SK-N-SH treated with all-trans-retinoic acid at 6 μM for 48 hours (cell line): ENCODE results near the gene ABCA7.
A peak's percentile ranks its signal among the peaks of the same experiment; 100 is the strongest.

Experiments
- ATAC-seq: fragments of 200-7000 bp; cut with Tn5 transposase; 3 replicates; pipeline ENCODE4 v1.9.1; 2020; ENCODE audit warnings: mild to moderate bottlenecking, moderate library complexity
- ARNTL ChIP-seq: fragments of 450-650 bp; formaldehyde crosslinking; IDR thresholded peaks from 2 replicates; pipeline ENCODE4 v1.5.0; 2020; ENCODE audit warnings: low read depth, mild to moderate bottlenecking, moderate library complexity, borderline replicate concordance
- BACH2 ChIP-seq: fragments of 250-450 bp; sonication (Bioruptor Pico); IDR thresholded peaks from 2 replicates; pipeline ENCODE4 v1.9.0; 2021; ENCODE audit warnings: mild to moderate bottlenecking, borderline replicate concordance
- CSDC2 ChIP-seq: fragments of 250-450 bp; sonication (Bioruptor Pico); IDR thresholded peaks from 2 replicates; pipeline ENCODE4 v1.5.0; 2020; ENCODE audit warnings: mild to moderate bottlenecking, moderate library complexity
- ESRRG ChIP-seq: fragments of 250-450 bp; sonication (Bioruptor Pico); IDR thresholded peaks from 2 replicates; pipeline ENCODE4 v1.6.1; 2021; ENCODE audit warnings: mild to moderate bottlenecking
- GLIS3 ChIP-seq: fragments of 250-450 bp; sonication (Bioruptor Pico); IDR thresholded peaks from 2 replicates; pipeline ENCODE4 v1.5.0; 2020; ENCODE audit warnings: mild to moderate bottlenecking, moderate library complexity
- ISL1 ChIP-seq: fragments of 250-450 bp; sonication (Bioruptor Pico); IDR thresholded peaks from 2 replicates; pipeline ENCODE4 v2.1.2; 2022; ENCODE audit warnings: mild to moderate bottlenecking, moderate library complexity
- OSR1 ChIP-seq: fragments of 250-450 bp; sonication (Bioruptor Pico); IDR thresholded peaks from 2 replicates; pipeline ENCODE4 v1.8.0; 2022; ENCODE audit warnings: moderate library complexity, mild to moderate bottlenecking, inconsistent platforms
- PPARA ChIP-seq: fragments of 250-450 bp; sonication (Bioruptor Pico); IDR thresholded peaks from 2 replicates; pipeline ENCODE4 v1.5.0; 2020; ENCODE audit warnings: mild to moderate bottlenecking, borderline replicate concordance
- RARB ChIP-seq: fragments of 250-450 bp; sonication (Bioruptor Pico); IDR thresholded peaks from 2 replicates; pipeline ENCODE4 v1.8.0; 2021; ENCODE audit warnings: mild to moderate bottlenecking, moderate library complexity
- SNAI2 ChIP-seq: fragments of 250-450 bp; sonication (Bioruptor Pico); IDR thresholded peaks from 2 replicates; pipeline ENCODE4 v1.5.0; 2020; ENCODE audit warnings: mild to moderate bottlenecking, moderate library complexity
- TCF4 ChIP-seq: fragments of 250-450 bp; sonication (Bioruptor Pico); IDR thresholded peaks from 2 replicates; pipeline ENCODE4 v1.8.0; 2021; ENCODE audit warnings: mild to moderate bottlenecking, moderate library complexity, borderline replicate concordance
- TOX ChIP-seq: fragments of 250-450 bp; sonication (Bioruptor Pico); IDR thresholded peaks from 2 replicates; pipeline ENCODE4 v1.8.0; 2021; ENCODE audit warnings: mild to moderate bottlenecking, moderate library complexity, borderline replicate concordance
- ZC3H10 ChIP-seq: fragments of 250-450 bp; sonication (Bioruptor Pico); IDR thresholded peaks from 2 replicates; pipeline ENCODE4 v1.5.1; 2021; ENCODE audit warnings: mild to moderate bottlenecking, moderate library complexity
- ZFP3 ChIP-seq: fragments of 250-450 bp; sonication (Bioruptor Pico); IDR thresholded peaks from 2 replicates; pipeline ENCODE4 v1.5.0; 2020; ENCODE audit warnings: mild to moderate bottlenecking, moderate library complexity
- ZFP30 ChIP-seq: fragments of 450-650 bp; formaldehyde crosslinking; IDR thresholded peaks from 2 replicates; pipeline ENCODE4 v1.5.0; 2022; ENCODE audit warnings: mild to moderate bottlenecking, moderate library complexity
- ZNF565 ChIP-seq: fragments of 450-650 bp; formaldehyde crosslinking; conservative IDR thresholded peaks from 2 replicates; pipeline ENCODE4 v1.5.0; 2020; ENCODE audit warnings: low read depth, mild to moderate bottlenecking, moderate library complexity
- ZNF70 ChIP-seq: fragments of 450-650 bp; formaldehyde crosslinking; IDR thresholded peaks from 2 replicates; pipeline ENCODE4 v1.5.0; 2020; ENCODE audit warnings: mild to moderate bottlenecking, moderate library complexity
- ZNF8 ChIP-seq: fragments of 450-650 bp; formaldehyde crosslinking; IDR thresholded peaks from 2 replicates; pipeline ENCODE4 v1.5.0; 2020; ENCODE audit warnings: mild to moderate bottlenecking, moderate library complexity
- TF ChIP-seq, protein P1 (sequence below): fragments of 250-450 bp; sonication (Bioruptor Pico); IDR thresholded peaks from 2 replicates; pipeline ENCODE4 v1.5.1; 2021; ENCODE audit warnings: mild to moderate bottlenecking, moderate library complexity
- TF ChIP-seq, protein P2 (sequence below): fragments of 250-450 bp; sonication (Bioruptor Pico); IDR thresholded peaks from 2 replicates; pipeline ENCODE4 v1.8.0; 2020; ENCODE audit warnings: mild to moderate bottlenecking, moderate library complexity, borderline replicate concordance
- TF ChIP-seq, protein P3 (sequence below): fragments of 250-450 bp; sonication (Bioruptor Pico); IDR thresholded peaks from 2 replicates; pipeline ENCODE4 v1.5.0; 2020; ENCODE audit warnings: mild to moderate bottlenecking, moderate library complexity
- TF ChIP-seq, protein P4 (sequence below): fragments of 250-450 bp; sonication (Bioruptor Pico); IDR thresholded peaks from 2 replicates; pipeline ENCODE4 v1.5.1; 2020; ENCODE audit warnings: low read depth, mild to moderate bottlenecking, moderate library complexity
- TF ChIP-seq, protein P5 (sequence below): fragments of 250-450 bp; sonication (Bioruptor Pico); IDR thresholded peaks from 2 replicates; pipeline ENCODE4 v1.8.0; 2021; ENCODE audit warnings: low read depth, mild to moderate bottlenecking, moderate library complexity, borderline replicate concordance

ABCA7 gene, protein sequence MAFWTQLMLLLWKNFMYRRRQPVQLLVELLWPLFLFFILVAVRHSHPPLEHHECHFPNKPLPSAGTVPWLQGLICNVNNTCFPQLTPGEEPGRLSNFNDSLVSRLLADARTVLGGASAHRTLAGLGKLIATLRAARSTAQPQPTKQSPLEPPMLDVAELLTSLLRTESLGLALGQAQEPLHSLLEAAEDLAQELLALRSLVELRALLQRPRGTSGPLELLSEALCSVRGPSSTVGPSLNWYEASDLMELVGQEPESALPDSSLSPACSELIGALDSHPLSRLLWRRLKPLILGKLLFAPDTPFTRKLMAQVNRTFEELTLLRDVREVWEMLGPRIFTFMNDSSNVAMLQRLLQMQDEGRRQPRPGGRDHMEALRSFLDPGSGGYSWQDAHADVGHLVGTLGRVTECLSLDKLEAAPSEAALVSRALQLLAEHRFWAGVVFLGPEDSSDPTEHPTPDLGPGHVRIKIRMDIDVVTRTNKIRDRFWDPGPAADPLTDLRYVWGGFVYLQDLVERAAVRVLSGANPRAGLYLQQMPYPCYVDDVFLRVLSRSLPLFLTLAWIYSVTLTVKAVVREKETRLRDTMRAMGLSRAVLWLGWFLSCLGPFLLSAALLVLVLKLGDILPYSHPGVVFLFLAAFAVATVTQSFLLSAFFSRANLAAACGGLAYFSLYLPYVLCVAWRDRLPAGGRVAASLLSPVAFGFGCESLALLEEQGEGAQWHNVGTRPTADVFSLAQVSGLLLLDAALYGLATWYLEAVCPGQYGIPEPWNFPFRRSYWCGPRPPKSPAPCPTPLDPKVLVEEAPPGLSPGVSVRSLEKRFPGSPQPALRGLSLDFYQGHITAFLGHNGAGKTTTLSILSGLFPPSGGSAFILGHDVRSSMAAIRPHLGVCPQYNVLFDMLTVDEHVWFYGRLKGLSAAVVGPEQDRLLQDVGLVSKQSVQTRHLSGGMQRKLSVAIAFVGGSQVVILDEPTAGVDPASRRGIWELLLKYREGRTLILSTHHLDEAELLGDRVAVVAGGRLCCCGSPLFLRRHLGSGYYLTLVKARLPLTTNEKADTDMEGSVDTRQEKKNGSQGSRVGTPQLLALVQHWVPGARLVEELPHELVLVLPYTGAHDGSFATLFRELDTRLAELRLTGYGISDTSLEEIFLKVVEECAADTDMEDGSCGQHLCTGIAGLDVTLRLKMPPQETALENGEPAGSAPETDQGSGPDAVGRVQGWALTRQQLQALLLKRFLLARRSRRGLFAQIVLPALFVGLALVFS (N-terminal part only)

DNA sequence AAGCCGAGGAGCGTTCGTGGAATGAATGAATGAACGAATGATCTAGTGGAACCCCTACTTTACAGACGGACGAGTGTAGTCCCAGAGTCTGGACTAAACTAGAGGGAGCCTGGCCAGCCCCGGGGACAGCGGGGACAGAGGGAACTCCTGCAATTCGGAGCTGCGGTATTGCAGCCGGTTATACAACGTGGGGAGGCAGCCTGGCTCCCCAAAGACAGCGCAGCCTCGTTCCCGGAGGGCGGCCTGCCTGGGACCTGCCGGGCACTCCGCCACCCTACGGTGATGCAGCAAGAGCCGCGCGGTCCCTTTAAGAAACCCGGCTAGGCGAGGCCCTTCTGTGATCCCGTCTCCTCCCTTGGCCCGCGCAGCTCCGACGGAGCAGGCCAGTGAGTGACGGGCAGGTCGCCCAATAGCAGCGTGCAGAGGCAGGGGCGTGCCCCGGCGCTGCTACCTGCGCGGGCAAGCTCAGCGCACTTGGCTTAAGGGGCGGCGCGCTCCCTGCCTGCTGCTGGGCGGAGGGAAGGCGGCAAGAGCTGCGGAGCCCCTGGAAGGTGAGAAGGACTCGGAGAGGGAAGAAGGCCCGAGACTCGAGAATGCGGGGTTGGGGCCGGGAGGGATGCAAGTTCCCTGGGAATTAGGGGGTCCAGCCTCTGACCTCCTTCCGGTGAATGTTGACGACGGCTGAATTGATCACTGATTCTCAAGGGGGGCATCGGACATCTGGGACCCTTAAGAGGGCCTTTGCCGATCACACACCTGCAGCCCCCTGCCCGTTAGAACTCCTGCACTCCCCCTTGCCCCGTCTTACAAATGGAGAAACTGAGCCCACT, at the start of gene ABCA7:
Gene ABCA7 (plus strand): TSS at position 462 of the 830 bp plus-strand sequence. CDS start 1,255 bp downstream, outside the sequence.
- ATAC-seq = peak; percentile 83
- TF ChIP-seq, protein P1, sequence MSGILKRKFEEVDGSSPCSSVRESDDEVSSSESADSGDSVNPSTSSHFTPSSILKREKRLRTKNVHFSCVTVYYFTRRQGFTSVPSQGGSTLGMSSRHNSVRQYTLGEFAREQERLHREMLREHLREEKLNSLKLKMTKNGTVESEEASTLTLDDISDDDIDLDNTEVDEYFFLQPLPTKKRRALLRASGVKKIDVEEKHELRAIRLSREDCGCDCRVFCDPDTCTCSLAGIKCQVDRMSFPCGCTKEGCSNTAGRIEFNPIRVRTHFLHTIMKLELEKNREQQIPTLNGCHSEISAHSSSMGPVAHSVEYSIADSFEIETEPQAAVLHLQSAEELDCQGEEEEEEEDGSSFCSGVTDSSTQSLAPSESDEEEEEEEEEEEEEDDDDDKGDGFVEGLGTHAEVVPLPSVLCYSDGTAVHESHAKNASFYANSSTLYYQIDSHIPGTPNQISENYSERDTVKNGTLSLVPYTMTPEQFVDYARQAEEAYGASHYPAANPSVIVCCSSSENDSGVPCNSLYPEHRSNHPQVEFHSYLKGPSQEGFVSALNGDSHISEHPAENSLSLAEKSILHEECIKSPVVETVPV (CRISPR knock-in tag) = 0 out of 2 replicates have a peak, but pooled peaks have one; percentile 23
- TF ChIP-seq ZC3H10 (CRISPR knock-in tag) (peak; percentile 84), GLIS3 (CRISPR knock-in tag) (peak; percentile 89), ARNTL (CRISPR knock-in tag) (no peak), OSR1 (CRISPR knock-in tag) (no peak), SNAI2 (CRISPR knock-in tag) (no peak), TCF4 (CRISPR knock-in tag) (no peak), BACH2 (CRISPR knock-in tag) (no peak), ISL1 (CRISPR knock-in tag) (no peak), ZFP3 (CRISPR knock-in tag) (no peak), CSDC2 (CRISPR knock-in tag) (peak; percentile 77; the same call in 1 of the 2 replicates), TOX (CRISPR knock-in tag) (no peak; the same call in 1 of the 2 replicates), ZFP30 (CRISPR knock-in tag) (no peak), ZNF8 (no peak), ZNF70 (CRISPR knock-in tag) (no peak), ESRRG (CRISPR knock-in tag) (no peak), ZNF565 (CRISPR knock-in tag) (no peak), RARB (CRISPR knock-in tag) (peak; percentile 81), PPARA (no peak)
- TF ChIP-seq, protein P2, sequence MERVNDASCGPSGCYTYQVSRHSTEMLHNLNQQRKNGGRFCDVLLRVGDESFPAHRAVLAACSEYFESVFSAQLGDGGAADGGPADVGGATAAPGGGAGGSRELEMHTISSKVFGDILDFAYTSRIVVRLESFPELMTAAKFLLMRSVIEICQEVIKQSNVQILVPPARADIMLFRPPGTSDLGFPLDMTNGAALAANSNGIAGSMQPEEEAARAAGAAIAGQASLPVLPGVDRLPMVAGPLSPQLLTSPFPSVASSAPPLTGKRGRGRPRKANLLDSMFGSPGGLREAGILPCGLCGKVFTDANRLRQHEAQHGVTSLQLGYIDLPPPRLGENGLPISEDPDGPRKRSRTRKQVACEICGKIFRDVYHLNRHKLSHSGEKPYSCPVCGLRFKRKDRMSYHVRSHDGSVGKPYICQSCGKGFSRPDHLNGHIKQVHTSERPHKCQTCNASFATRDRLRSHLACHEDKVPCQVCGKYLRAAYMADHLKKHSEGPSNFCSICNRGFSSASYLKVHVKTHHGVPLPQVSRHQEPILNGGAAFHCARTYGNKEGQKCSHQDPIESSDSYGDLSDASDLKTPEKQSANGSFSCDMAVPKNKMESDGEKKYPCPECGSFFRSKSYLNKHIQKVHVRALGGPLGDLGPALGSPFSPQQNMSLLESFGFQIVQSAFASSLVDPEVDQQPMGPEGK (CRISPR knock-in tag) = peak; percentile 83; the same call in 1 of the 2 replicates
- TF ChIP-seq, protein P3, sequence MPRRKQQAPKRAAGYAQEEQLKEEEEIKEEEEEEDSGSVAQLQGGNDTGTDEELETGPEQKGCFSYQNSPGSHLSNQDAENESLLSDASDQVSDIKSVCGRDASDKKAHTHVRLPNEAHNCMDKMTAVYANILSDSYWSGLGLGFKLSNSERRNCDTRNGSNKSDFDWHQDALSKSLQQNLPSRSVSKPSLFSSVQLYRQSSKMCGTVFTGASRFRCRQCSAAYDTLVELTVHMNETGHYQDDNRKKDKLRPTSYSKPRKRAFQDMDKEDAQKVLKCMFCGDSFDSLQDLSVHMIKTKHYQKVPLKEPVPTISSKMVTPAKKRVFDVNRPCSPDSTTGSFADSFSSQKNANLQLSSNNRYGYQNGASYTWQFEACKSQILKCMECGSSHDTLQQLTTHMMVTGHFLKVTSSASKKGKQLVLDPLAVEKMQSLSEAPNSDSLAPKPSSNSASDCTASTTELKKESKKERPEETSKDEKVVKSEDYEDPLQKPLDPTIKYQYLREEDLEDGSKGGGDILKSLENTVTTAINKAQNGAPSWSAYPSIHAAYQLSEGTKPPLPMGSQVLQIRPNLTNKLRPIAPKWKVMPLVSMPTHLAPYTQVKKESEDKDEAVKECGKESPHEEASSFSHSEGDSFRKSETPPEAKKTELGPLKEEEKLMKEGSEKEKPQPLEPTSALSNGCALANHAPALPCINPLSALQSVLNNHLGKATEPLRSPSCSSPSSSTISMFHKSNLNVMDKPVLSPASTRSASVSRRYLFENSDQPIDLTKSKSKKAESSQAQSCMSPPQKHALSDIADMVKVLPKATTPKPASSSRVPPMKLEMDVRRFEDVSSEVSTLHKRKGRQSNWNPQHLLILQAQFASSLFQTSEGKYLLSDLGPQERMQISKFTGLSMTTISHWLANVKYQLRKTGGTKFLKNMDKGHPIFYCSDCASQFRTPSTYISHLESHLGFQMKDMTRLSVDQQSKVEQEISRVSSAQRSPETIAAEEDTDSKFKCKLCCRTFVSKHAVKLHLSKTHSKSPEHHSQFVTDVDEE (CRISPR knock-in tag) = no peak
- TF ChIP-seq, protein P4, sequence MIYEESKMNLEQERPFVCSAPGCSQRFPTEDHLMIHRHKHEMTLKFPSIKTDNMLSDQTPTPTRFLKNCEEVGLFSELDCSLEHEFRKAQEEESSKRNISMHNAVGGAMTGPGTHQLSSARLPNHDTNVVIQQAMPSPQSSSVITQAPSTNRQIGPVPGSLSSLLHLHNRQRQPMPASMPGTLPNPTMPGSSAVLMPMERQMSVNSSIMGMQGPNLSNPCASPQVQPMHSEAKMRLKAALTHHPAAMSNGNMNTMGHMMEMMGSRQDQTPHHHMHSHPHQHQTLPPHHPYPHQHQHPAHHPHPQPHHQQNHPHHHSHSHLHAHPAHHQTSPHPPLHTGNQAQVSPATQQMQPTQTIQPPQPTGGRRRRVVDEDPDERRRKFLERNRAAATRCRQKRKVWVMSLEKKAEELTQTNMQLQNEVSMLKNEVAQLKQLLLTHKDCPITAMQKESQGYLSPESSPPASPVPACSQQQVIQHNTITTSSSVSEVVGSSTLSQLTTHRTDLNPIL (CRISPR knock-in tag) = no peak
- TF ChIP-seq, protein P5, sequence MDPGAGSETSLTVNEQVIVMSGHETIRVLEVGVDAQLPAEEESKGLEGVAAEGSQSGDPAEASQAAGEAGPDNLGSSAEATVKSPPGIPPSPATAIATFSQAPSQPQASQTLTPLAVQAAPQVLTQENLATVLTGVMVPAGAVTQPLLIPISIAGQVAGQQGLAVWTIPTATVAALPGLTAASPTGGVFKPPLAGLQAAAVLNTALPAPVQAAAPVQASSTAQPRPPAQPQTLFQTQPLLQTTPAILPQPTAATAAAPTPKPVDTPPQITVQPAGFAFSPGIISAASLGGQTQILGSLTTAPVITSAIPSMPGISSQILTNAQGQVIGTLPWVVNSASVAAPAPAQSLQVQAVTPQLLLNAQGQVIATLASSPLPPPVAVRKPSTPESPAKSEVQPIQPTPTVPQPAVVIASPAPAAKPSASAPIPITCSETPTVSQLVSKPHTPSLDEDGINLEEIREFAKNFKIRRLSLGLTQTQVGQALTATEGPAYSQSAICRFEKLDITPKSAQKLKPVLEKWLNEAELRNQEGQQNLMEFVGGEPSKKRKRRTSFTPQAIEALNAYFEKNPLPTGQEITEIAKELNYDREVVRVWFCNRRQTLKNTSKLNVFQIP = no peak
